GM12892 (cell line): ENCODE results near the gene FOXA1.

Experiments used
- POLR2A ChIP-seq: IDR thresholded peaks from 2 replicates; pipeline ENCODE4 v1.6.1; 2011; ENCODE audit warnings: low read depth, low read length, control low read depth
- POLR2AphosphoS5 ChIP-seq: IDR thresholded peaks from 2 replicates; pipeline ENCODE4 v1.6.1; 2011; ENCODE audit warnings: low read depth, low read length, control low read depth

GRCh38 chr14:37615582-37616289, 20.7 kb upstream of the FOXA1 start:
- TF ChIP-seq POLR2AphosphoS5: no peak
- TF ChIP-seq POLR2A: no peak
